Mammary epithelial cell (primary cell): ENCODE results near the gene FRS3.
A peak's percentile ranks its signal among the peaks of the same experiment; 100 is the strongest.

Experiments used
- EZH2 ChIP-seq: IDR thresholded peaks from 2 replicates; pipeline ENCODE4 v1.6.1; 2012; ENCODE audit warnings: low read length, inconsistent platforms, borderline replicate concordance
- TF ChIP-seq, protein P1 (sequence below), 2 donors: IDR thresholded peaks in 1 of 2; conservative IDR thresholded peaks in 1 of 2; 2 replicates each; pipeline ENCODE4 v1.5.1; 2011 to 2012; ENCODE audit warnings: inconsistent platforms in 2 of 2, low read length in 2 of 2, mild to moderate bottlenecking in 2 of 2, control low read depth in 1 of 2, low read depth in 1 of 2; ENCODE audit not compliant: insufficient read depth in 1 of 2; ENCODE audit errors: extremely low read depth in 1 of 2

DNA sequence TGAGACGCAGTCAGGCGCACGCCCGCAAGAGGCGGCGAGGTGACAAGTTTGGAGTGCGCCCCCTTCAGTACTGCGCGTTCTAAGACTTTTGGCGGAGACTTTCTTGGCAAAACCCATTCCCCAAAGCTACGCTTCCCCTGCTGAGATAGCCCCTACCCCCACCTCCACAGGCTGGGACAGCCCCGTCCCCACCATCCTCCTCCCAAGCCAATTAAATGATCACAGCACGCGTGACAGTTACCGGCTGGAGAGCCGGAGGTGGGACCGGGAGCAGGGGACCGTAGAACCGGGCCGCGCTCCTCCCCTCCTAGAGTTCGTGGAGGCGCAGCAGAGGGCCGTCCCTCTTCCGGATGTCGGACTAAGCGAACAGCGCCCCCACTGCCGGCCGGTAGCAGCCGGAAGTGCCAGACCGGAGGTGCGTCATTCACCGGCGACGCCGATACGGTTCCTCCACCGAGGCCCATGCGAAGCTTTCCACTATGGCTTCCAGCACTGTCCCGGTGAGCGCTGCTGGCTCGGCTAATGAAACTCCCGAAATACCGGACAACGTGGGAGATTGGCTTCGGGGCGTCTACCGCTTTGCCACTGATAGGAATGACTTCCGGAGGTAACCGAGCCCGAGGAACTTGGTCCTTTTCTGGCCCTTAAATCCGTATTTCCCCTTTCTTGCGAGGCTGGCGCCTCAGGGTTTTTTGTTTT lies 7.7 kb upstream of the FRS3 start, which contains the start of gene TOMM6:
- TF ChIP-seq, protein P1, sequence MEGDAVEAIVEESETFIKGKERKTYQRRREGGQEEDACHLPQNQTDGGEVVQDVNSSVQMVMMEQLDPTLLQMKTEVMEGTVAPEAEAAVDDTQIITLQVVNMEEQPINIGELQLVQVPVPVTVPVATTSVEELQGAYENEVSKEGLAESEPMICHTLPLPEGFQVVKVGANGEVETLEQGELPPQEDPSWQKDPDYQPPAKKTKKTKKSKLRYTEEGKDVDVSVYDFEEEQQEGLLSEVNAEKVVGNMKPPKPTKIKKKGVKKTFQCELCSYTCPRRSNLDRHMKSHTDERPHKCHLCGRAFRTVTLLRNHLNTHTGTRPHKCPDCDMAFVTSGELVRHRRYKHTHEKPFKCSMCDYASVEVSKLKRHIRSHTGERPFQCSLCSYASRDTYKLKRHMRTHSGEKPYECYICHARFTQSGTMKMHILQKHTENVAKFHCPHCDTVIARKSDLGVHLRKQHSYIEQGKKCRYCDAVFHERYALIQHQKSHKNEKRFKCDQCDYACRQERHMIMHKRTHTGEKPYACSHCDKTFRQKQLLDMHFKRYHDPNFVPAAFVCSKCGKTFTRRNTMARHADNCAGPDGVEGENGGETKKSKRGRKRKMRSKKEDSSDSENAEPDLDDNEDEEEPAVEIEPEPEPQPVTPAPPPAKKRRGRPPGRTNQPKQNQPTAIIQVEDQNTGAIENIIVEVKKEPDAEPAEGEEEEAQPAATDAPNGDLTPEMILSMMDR (conservative IDR thresholded peaks at IDR 0.05 in 1 of 2, IDR thresholded peaks at IDR 0.05 in 1 of 2; ENCODE audit: extremely low read depth in 1 of 2, insufficient read depth in 1 of 2, low read depth in 1 of 2, low read length in 2 of 2): peak; percentile 76 to 90
- no peak for TF ChIP-seq EZH2
